NCI-H1436 treated with DMSO at 0.1 percent for 48 hours (cell line): ENCODE measurements around the gene CACNB2.

ENCODE experiments used
- DNase-seq: peaks from one replicate; lab custom pipeline; 2025; lab: John Stamatoyannopoulos, UW

The CACNB2 gene

GRCh38 chr10:18230794-18231193 is 90.6 kb downstream of the CACNB2 start:
- DNase-seq = no peak

DNA sequence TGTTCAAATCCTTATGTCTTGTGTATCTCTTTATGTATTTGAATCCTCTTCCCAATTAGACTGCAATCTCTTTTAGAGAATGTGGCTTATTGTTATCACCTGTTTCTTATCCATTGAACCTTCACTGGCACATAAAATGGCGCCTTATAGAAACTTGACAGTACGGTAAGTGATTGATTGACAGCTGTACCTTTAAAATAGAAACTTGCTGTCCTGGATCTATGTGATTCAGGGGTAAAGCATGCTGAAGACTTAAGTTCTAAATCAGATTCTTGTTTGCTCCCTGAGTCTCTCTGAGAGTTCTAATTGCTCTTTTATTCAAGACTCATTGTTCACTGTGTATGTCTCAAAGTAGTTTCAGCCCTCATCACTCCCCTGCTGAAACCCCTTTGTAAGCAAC is 91.3 kb downstream of the CACNB2 start:
- DNase-seq = no peak

DNA sequence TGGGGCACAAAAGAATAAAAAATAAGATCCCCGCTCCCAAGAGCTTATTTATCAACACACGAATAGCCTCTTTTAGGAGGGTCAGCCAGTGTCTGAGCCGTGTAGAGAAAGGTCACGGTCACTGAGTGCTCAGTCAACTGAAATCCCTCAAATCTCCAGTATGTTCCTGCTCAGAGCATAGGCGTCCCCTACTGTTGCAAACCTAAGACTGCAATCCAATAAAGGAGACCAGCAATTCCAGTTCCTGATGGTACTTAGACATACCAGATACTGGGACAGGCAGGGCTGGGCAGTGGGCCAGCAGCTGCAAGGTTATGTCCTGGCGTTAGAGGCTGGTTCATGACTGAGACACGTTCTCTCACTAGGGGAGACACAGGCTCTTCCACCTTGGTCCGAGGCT is 93.6 kb downstream of the CACNB2 start:
- DNase-seq = no peak

DNA sequence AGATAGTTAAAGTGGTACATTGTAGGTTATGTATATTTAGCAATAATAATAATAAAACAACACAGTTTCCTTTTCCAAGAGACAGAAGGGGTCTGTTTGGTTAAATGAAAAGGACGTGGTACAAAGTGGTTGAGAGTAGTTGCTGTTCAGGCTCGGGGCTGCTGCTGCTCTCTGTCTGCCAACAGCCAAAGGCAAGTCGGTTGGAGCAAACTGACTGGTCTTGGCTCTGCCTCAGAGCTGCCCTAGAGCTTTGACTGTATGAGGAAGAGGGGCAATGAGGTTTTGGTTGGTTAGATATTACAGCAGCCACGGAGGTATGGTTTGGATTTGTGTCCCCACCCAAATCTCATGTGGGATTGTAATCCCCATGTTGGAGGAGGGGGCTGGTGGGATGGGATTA is 95.3 kb downstream of the CACNB2 start:
- no peak for DNase-seq

DNA sequence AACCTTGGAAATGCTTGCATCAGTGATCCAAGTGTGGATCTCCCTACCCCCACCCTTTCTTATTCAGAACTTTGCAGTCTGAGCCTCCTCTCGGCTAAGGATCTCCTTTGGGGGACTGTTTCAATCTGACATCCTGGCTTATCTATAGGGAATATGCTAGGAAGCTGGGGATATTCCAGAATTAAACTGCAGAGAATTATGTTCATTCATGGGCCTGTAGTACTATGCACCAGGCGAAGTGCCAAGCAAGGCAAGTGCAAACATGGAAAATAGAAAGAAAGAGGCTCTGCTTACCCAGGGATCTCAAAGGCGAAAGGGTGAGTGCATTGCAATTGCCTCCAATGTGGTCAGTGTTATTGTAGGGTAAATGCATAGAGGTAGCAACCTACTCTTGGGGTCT is 96.5 kb downstream of the CACNB2 start:
- no peak for DNase-seq

GRCh38 chr10:18238870-18239485 is 98.8 kb downstream of the CACNB2 start:
- no peak for DNase-seq

DNA sequence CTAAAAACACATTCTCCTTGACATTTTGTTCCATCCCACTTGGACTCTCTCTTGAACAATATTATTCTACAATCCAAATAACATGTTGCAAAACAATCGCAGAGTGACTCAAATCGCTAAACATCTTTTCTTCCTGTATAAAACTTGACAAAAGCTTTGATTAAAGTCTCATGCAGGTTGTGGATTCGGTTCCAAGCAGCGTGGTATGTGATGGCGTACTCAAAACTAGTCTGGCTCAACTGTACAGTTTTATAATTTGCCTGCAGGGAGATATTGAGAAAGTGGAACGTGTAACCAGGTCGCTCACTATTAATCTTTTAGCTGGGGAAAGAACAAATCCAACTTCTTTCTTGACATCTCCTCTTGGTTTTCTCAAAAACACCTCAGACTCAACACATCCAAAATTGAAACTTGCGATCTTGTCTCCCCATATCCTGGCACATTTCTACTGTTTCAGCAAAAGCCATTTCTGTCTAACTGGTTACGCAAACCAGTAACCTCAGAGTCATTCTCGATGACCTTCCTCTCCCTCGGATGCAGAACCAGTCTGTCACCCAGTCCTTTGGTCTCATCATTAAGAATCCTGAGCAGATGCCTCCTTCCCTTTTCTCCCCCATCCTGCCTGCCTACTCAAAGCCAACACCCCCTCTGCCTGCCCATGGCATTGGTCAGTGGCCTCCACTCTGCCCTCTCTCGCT is 100.1 kb downstream of the CACNB2 start:
- DNase-seq = no peak

- DNase-seq = no peak
Measured at GRCh38 chr10:18246967-18247366, 106.7 kb downstream of the CACNB2 start.

GRCh38 chr10:18252086-18252485 is 111.9 kb downstream of the CACNB2 start:
- DNase-seq = no peak

DNA sequence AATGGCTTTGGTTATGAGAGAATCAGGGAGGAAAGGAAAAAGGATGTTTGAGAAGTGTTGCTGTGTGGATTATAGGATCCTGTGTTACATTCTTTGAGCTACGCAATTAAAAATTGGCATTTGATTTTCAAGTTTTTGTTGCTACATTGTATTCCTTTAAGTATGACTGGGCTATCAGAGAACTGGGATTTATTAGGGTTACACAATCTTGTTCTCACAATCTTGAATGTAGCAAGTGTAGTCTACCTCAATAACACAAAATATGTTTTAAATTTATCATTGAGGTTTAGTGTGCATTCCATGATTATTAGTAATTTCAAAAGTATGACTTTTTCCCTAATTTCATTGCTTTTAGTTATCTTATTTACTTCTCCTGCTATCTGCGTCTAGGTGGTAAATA is 113.9 kb downstream of the CACNB2 start:
- no peak for DNase-seq

- DNase-seq = no peak
Measured at GRCh38 chr10:18254692-18255091, 114.5 kb downstream of the CACNB2 start.

DNA sequence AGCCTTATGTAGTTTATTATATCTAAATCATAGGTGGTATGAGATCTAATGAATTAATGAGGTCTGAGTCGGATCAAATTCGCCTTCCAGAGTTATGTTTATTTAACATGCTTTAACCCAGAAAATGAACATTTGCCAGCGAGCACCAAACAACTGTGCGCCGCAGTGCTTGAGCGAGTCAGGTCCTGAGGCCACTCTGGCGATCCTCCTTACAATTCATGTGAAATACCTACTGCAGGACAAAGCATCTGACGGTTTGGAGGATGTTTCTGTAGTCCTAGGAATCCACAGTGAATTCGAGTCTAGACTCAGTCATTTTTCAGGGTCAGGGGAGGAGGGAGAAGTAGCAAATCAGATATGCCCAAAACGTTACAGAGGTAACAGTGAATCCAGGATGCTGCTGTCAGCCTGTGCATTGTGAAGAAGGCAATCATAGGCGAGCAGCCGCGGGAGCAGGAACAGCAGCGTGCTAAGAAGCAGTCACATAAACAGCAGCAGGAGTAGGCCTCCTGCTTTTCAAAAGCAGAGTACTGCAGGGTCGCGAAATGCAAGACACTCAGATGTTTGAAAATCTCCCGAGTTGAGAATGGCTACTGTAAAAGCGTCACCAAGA is 120.2 kb downstream of the CACNB2 start:
- DNase-seq = no peak

DNA sequence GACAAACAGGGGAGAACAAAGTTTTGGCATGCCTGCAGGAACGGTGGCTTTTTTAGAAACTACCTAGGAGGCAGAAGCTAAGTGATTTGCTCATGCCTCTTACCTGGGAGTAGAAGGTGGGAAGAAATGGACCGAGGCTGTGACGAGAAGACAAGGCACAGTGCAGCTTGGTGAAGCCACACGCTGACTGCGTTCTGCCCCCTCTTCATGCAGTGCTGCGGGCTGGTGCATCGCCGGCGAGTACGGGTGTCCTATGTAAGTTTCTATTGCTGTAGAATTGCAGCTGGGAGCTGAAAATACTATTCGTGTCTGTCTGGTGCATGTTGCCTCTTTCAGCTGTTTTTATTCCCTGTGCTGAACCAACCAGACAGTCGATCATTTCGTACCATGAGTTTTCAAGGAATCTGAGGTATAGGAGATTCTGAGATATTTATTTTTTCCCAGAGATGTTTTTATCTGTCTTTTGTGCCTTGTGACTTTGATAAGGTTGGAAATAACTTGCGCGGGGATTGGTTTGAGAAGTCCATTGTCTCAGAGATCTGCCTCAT is 120.9 kb downstream of the CACNB2 start:
- DNase-seq = no peak

GRCh38 chr10:18261768-18262231 is 121.6 kb downstream of the CACNB2 start:
- no peak for DNase-seq

GRCh38 chr10:18264466-18265050 is 124.3 kb downstream of the CACNB2 start:
- DNase-seq = no peak

GRCh38 chr10:18268005-18268404 is 127.8 kb downstream of the CACNB2 start:
- no peak for DNase-seq

DNA sequence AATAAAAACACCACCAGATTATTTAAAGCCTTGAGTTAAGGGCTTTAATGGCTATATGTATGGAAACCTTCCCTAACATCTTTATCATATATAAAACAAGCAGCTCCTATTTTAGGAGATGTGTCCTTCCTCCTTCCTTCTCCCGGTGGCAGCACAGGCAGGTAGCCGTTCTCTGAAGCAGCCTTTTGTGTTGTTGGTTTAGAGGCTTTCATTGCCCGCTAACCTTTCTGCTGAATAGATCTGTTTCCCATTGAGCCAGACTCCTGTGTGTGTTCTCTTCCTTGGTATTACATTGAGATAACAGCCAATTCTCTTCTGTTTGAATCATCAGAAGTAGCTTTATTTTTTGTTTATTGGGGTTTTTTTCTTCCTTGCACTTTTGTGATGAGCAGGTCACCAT is 131.3 kb downstream of the CACNB2 start:
- DNase-seq = no peak

GRCh38 chr10:18273039-18273438 is 132.8 kb downstream of the CACNB2 start:
- DNase-seq = no peak

DNA sequence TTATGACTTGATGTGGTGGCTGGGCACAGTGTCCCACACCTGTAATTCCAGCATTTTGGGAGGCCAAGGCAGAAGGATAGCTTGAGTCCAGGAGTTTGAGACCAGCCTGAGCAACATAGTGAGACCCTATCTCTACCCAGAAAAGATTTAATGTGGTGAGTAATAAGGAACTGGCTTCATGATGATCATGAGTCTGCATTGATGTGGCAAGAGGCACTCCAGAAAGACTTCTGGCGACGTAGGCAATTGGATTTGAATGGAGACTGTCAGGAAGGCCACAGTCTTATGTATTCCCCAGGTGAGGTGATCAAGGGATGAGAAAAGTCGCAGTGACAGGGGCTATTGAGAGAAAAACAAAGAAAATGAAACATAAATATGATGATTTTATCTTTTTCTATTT is 138.0 kb downstream of the CACNB2 start:
- no peak for DNase-seq

- DNase-seq = no peak
Measured at GRCh38 chr10:18279173-18279572, 138.9 kb downstream of the CACNB2 start.

GRCh38 chr10:18282094-18282493 is 141.9 kb downstream of the CACNB2 start:
- DNase-seq = no peak

DNA sequence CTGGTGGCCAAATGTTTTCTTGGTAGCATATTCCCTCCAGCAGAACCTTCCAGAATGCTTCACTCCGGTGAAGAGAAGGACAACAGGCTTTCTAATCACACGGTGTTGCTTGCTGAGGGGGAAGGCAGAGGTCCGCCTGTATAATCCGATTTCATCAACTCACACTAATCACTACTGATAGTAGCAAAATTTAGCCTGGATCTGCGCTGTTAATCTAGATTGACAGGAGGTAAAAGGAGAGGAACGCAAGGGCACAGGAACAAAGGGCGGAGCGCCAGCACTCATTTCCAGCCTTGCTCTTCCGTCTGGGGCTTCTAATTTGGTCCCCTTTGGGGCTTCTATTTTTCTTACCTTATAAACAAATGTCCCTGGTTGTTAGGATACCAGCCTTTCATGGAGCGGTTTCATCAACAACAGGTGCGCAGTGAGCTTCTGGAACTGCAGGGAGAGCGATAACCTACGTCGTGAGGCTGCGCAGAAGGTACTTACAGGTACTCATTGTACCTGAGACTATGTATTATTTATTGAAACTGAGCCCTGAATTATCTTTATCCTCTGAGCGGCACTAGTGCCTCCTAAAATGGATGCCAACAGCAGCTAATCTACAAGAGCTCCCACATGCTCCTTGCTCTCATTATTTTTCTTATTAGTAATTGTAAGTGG is 150.6 kb downstream of the CACNB2 start:
- DNase-seq = peak; percentile 62
